ENCODE results near the gene NFATC2. TPM values are rescaled to one million over a fixed set of nuclear protein-coding genes. Genes with fewer than 3 reads are reported as not detected.

Gene NFATC2
- total RNA-seq, 4 donors from 2014 or later: 4.1 to 51.5 (median 8.7) TPM

GRCh38 chr20:51562027-51562331 is 19.5 kb upstream of the NFATC2 start:
- TF ChIP-seq CTCF (IDR thresholded peaks at IDR 0.05): no peak
- ATAC-seq (ENCODE audit: low FRiP score) (peak; percentile 6), DNase-seq (ENCODE audit: low spot score) (no peak)

GRCh38 chr20:51560550-51561307 is 18.2 kb upstream of the NFATC2 start:
- DNase-seq (ENCODE audit: low spot score) (no peak), ATAC-seq (ENCODE audit: low FRiP score) (no peak)
- TF ChIP-seq CTCF (IDR thresholded peaks at IDR 0.05): no peak

- ATAC-seq (ENCODE audit: low FRiP score): no peak
- no peak for TF ChIP-seq CTCF (IDR thresholded peaks at IDR 0.05)
- no peak for DNase-seq (ENCODE audit: low spot score)
Observed at GRCh38 chr20:51560042-51560441, 17.5 kb upstream of the NFATC2 start.

- ATAC-seq (ENCODE audit: low FRiP score) (peak; percentile 36), DNase-seq (ENCODE audit: low spot score) (no peak)
- TF ChIP-seq CTCF (IDR thresholded peaks at IDR 0.05): no peak
Observed at GRCh38 chr20:51554538-51555165, 12.1 kb upstream of the NFATC2 start.

- no peak for TF ChIP-seq CTCF (IDR thresholded peaks at IDR 0.05)
- DNase-seq (ENCODE audit: low spot score) (no peak), ATAC-seq (ENCODE audit: low FRiP score) (no peak)
Observed at GRCh38 chr20:51553897-51554486, 11.5 kb upstream of the NFATC2 start.

GRCh38 chr20:51551186-51551585 is 8.7 kb upstream of the NFATC2 start:
- TF ChIP-seq CTCF (IDR thresholded peaks at IDR 0.05): no peak
- ATAC-seq (ENCODE audit: low FRiP score) (no peak), DNase-seq (ENCODE audit: low spot score) (no peak)

- TF ChIP-seq CTCF (IDR thresholded peaks at IDR 0.05): no peak
- DNase-seq (ENCODE audit: low spot score): no peak
- ATAC-seq (ENCODE audit: low FRiP score): no peak
Observed at GRCh38 chr20:51549474-51549873, 7.0 kb upstream of the NFATC2 start.

Measured in omental fat pad (tissue), 4 donors.